ENCODE measurements around the gene TXNRD1. TPM values are rescaled to one million over a fixed set of nuclear protein-coding genes. Genes with fewer than 3 reads are reported as not detected.

The TXNRD1 gene
- total RNA-seq, 1 experiment from 2014 or later = 327 TPM

DNA sequence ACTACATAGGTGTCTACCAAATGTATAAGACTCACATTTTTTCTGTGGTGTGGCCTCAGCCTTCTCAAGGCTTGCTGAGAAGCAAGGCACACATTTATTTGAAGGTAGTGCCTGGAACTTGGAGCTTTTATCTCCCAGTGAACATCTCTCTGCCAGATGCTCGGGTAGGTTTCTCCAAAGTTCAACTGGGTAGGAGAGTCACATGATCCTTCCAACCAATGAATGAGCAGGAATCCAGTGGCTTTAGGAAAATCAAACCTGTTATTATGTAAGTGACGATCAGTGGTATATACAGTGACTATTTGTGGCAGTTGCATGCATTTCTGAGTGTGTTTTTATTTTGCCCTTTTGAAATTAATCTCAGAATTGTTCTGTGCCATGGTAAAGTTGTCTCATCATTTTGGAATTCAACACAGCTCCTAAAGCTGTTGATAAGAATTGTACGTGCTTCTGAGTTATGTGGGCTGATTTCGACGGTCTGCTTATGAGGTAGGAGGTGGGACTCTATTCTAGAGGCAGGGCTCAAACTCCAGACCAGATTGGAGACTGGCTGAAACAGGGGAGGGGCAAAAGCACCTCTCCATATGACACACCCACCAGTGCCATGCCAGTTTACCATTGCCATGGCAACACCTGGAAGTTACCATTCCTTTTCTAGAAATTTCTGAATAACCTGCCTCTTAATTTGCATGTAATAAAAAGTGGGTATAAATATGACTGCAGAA, 145.6 kb downstream of the TXNRD1 start:
- no peak overlapping the region for H3K9ac ChIP-seq (ENCODE audit: low read length)
- ChIA-PET POLR2A (no interaction called here), CTCF (no interaction called here), RAD21 (ENCODE audit: low non-redundant PET in 1 of 2, low total read pairs in 2 of 2, uncharacterized antibody in 2 of 2, unreplicated experiment in 2 of 2) (no interaction called here)
- TF ChIP-seq YY1 (IDR thresholded peaks at IDR 0.05; ENCODE audit: extremely low read depth, insufficient replicate concordance, low read depth, low read length) (no peak), ZFX (IDR thresholded peaks at IDR 0.05) (no peak), SIN3A (IDR thresholded peaks at IDR 0.05; ENCODE audit: low read depth) (no peak), SP1 (IDR thresholded peaks at IDR 0.05; ENCODE audit: low read depth) (no peak), TCF7L2 (IDR thresholded peaks at IDR 0.05; ENCODE audit: borderline replicate concordance, extremely low read depth, insufficient read depth, insufficient read length) (no peak), POLR2AphosphoS5 (IDR thresholded peaks at IDR 0.05; ENCODE audit: low read depth, low read length) (no peak), ZNF274 (IDR thresholded peaks at IDR 0.05; ENCODE audit: low read depth, low read length) (no peak), CBX3 (IDR thresholded peaks at IDR 0.05; ENCODE audit: low read depth) (no peak), SRF (IDR thresholded peaks at IDR 0.05; ENCODE audit: low read depth) (no peak), JUND (IDR thresholded peaks at IDR 0.05) (no peak), EZH2phosphoT487 (IDR thresholded peaks at IDR 0.05; ENCODE audit: borderline replicate concordance) (no peak), POLR2A (IDR thresholded peaks at IDR 0.05; ENCODE audit: borderline replicate concordance, extremely low read depth, insufficient read depth, insufficient read length) (no peak)
- TF ChIP-seq, protein P1, sequence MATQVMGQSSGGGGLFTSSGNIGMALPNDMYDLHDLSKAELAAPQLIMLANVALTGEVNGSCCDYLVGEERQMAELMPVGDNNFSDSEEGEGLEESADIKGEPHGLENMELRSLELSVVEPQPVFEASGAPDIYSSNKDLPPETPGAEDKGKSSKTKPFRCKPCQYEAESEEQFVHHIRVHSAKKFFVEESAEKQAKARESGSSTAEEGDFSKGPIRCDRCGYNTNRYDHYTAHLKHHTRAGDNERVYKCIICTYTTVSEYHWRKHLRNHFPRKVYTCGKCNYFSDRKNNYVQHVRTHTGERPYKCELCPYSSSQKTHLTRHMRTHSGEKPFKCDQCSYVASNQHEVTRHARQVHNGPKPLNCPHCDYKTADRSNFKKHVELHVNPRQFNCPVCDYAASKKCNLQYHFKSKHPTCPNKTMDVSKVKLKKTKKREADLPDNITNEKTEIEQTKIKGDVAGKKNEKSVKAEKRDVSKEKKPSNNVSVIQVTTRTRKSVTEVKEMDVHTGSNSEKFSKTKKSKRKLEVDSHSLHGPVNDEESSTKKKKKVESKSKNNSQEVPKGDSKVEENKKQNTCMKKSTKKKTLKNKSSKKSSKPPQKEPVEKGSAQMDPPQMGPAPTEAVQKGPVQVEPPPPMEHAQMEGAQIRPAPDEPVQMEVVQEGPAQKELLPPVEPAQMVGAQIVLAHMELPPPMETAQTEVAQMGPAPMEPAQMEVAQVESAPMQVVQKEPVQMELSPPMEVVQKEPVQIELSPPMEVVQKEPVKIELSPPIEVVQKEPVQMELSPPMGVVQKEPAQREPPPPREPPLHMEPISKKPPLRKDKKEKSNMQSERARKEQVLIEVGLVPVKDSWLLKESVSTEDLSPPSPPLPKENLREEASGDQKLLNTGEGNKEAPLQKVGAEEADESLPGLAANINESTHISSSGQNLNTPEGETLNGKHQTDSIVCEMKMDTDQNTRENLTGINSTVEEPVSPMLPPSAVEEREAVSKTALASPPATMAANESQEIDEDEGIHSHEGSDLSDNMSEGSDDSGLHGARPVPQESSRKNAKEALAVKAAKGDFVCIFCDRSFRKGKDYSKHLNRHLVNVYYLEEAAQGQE (IDR thresholded peaks at IDR 0.05; ENCODE audit: low read depth) = no peak
- no peaks in the 10 kb centered on the region for H3K79me2 ChIP-seq (ENCODE audit: insufficient read depth, low read length)
- H3K4me3 ChIP-seq (replicated peaks in 1 of 2; ENCODE audit: low read depth in 1 of 2, low read length in 2 of 2) = no peak overlapping the region
- H3K27me3 ChIP-seq (ENCODE audit: insufficient read depth, low read length) = no peaks in the 10 kb centered on the region
- no peaks in the 10 kb centered on the region for H3K4me1 ChIP-seq (ENCODE audit: control insufficient read depth in 1 of 2, insufficient read depth in 2 of 2, low read length in 2 of 2)
- no peaks in the 10 kb centered on the region for H3K36me3 ChIP-seq (ENCODE audit: control insufficient read depth in 1 of 2, insufficient read depth in 2 of 2, low read length in 2 of 2)
- no peak overlapping the region for H2AFZ ChIP-seq (ENCODE audit: low read depth, low read length, poor library complexity, severe bottlenecking)
- no peaks in the 10 kb centered on the region for H3K9me3 ChIP-seq (ENCODE audit: control insufficient read depth in 1 of 2, insufficient read depth in 1 of 2, low read depth in 1 of 2, low read length in 2 of 2)
- H4K20me1 ChIP-seq (ENCODE audit: insufficient read depth) = no peaks in the 10 kb centered on the region
- DNase-seq (ENCODE audit: low read depth, low spot score) (no peak), ATAC-seq (no peak)
- intact Hi-C loops (cut with micrococcal nuclease) = loop anchor here (10.0 kb wide), 1 partner anchor 306 kb away; the partner anchor contains the start of gene GLT8D2
- H3K4me2 ChIP-seq (ENCODE audit: low read length) = no peak overlapping the region
- H3K27ac ChIP-seq (ENCODE audit: low read depth, low read length) = no peak overlapping the region
- no TSS peak for BruUV-seq (replicated peaks)
- H3K9me2 ChIP-seq (ENCODE audit: insufficient read depth) = no peaks in the 10 kb centered on the region
